PFSK-1 (cell line): Measurements from ENCODE around the gene DHX29.

Experiments
- SIN3A ChIP-seq: IDR thresholded peaks from 2 replicates; pipeline ENCODE4 v1.6.1; 2012; ENCODE audit warnings: mild to moderate bottlenecking, low read length, moderate library complexity, borderline replicate concordance; ENCODE audit not compliant: insufficient read depth
- TAF1 ChIP-seq: IDR thresholded peaks from 2 replicates; pipeline ENCODE4 v1.6.1; 2012; ENCODE audit warnings: low read length, control low read depth, borderline replicate concordance; ENCODE audit not compliant: insufficient read depth

DNA sequence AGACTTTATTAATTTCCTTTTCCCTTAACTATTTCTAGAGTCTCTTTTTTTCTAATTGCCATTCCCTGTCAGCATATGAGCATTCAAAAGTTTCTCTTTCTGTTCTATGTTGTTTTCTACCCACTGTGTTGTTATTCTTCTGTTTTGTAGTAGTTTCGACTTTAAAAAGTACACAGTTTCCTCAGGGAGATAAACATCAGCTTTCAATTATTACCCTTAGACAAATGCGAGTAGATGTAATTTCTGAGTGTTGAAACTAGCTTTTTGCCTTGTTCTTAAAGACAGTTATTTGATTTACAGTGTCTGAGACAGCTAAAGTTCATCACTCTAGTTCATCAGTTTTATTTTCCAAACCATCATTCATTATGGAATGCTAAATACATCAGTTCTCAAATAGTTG is 19.8 kb upstream of the DHX29 start:
- no peak for TF ChIP-seq SIN3A
- no peak for TF ChIP-seq TAF1
